GM12874 (cell line): ENCODE measurements around the gene GALNT12.

Experiments used
- TF ChIP-seq, protein P1 (sequence below): IDR thresholded peaks from 2 replicates; pipeline ENCODE4 v1.5.1; 2011; ENCODE audit warnings: low read depth, mild to moderate bottlenecking, control low read depth, low read length, moderate library complexity; ENCODE audit not compliant: insufficient read depth

Gene GALNT12

DNA sequence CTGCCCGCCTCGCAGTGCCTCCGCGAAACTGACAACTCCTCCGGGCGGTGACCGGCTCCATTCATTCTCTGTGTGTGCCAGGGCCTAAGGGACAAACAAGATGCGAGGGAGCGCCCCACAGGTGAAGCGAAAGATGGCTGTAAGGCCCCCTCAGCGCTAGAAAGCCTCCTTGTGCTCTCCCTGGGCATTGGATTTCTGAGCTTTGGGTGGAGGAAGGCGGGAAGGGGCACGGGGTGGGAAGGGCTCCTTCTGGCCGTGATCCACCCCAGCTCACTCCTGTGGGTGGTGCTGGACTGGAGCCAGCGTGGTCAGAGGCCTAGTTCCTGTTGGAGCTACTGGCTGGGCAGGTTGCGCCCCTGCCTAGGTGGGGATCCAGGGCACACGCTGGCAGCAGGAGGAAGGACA lies 943 bp downstream of the GALNT12 start:
- TF ChIP-seq, protein P1, sequence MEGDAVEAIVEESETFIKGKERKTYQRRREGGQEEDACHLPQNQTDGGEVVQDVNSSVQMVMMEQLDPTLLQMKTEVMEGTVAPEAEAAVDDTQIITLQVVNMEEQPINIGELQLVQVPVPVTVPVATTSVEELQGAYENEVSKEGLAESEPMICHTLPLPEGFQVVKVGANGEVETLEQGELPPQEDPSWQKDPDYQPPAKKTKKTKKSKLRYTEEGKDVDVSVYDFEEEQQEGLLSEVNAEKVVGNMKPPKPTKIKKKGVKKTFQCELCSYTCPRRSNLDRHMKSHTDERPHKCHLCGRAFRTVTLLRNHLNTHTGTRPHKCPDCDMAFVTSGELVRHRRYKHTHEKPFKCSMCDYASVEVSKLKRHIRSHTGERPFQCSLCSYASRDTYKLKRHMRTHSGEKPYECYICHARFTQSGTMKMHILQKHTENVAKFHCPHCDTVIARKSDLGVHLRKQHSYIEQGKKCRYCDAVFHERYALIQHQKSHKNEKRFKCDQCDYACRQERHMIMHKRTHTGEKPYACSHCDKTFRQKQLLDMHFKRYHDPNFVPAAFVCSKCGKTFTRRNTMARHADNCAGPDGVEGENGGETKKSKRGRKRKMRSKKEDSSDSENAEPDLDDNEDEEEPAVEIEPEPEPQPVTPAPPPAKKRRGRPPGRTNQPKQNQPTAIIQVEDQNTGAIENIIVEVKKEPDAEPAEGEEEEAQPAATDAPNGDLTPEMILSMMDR: no peak

DNA sequence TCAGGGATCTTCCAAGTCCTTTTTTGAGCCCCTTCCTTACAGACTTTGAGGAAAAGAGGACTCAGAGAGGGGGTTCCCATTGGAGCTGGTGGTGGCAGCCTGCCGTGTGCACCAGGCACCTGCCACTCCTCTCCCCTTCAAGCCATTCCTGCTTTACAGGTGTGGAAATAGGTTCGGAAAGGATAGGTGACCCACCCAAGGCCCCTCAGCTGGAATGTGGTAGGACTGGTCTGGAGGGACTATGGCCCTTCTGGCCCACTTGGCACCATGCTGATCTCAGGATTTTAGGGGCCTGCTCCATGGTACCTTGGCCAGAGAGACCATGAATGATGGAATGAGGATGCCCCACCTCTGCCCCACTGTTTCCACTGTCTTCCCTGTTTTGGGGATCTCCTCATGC lies 1.4 kb downstream of the GALNT12 start:
- TF ChIP-seq, protein P1: no peak

DNA sequence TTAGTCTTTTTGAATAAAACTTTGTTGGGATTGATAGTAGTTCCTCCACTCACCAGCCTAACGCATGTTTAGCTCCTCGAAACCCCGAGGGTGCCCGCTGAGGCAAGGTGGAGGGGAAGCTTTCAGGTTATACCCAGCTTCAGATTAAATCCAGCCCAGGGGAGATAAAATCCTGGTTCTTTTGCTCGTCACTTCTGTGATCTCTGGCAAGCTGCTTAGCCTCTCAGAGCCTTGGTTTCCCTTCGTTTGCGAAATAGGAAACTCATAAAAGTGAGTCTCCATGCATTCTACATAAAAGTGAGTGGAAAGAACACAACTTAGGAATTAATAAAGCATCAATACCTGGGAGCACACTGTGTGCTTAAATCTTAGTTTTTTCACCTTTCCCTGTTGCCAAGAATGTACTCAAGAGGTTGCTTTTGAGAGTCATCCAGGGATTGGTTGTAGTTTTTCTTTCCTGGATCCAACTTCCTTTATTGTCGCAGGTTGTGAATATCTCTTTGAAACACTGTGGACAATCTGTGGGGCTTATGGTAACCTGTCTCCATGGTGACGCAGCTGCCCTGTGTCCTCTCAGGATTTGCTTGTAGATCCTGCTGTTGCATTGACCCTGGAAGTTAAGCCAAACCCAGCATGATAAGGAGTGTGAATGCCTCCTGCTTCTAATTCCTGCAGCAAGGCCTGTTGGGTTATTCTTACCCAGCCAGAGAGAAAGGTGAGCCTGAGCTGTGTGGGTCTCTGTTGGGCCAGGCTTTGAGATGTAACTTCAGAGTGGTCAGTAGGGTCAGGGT lies 2.0 kb downstream of the GALNT12 start:
- TF ChIP-seq, protein P1: no peak

DNA sequence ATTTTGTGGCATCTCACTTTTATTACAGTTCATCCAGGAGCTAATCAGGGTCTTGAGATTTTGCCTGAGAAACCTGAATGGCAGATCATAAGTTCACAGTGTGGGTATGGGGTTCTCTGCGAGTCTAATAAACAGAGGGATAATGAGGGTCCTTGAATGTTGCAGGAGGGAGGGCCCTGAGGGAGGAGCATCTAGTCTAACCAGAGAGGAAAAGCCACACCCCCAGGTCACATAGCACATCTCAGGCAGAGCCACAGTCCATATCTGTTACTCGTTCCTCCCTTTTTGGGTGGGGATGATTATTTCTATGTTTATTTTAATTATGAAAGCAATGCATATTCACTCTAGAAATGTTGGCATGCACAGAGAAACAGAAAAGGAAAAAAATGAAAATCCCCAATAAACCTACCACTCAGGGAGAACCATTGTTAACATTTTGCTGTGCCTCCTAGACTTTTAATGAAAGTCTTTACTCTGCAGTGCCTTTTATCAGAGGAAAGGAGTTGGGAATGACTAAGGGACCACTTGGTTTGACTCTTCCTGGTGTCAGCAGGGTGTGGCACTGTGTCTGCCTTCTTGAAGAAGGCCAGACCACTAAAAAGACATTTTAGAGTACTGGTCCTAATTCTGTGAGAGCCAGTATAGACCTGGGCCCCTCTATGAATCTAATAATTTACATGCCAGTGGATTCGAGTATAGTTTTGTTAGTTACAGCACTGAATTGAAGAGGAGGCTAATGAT lies 2.8 kb downstream of the GALNT12 start:
- TF ChIP-seq, protein P1: no peak

DNA sequence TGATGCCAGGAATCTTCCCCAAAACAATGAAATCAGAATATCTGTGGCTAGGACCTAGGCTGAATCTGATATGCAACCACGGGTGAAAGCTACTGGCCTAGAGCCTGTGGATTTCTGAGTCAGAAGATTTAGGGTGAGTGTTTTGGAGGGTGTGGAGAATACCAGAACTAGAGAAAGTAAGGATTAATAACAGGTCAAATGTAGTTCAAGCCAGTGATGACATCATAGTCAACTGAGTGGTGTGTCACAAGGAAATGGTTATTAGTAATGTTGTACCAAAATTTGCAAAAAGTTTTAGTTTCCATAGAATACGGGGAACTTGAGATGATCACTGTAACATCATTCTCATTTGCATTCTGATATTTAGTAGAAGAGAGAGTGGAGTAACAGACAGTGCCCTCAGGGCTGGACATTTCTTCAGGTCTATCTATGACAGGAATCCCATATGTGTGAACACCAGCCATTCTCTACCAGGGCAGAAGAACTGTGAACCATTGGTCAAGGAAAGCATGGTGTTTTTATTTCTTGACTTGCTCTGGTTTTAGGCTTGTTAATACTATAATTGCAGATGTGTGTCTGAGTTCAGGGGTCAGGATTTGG lies 3.7 kb downstream of the GALNT12 start:
- TF ChIP-seq, protein P1: no peak

DNA sequence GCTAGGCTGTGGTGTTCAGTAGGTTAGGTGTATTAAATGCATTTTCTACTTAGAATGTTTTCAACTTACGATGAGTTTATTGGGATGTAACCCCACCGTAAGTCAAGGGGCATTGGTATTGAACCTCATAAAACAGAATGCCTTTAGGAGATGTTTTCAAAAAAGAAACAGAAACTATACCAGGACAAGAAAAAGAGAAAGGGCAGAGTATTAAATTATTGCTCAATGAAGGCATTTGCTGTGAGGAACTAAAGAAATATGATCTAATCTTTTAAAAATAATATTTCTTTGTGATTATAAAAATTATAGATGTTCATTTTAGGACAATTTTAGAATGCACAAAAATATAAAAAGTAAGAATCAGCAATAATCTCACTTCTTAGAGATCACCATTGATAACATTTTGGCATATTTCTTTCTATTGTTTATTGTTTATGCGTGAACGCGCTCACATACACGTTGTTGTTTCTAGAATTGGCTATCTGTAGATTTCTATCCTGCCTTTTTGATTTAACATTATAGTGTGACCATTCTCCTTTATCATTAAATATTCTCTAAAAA lies 8.0 kb downstream of the GALNT12 start:
- TF ChIP-seq, protein P1: no peak

DNA sequence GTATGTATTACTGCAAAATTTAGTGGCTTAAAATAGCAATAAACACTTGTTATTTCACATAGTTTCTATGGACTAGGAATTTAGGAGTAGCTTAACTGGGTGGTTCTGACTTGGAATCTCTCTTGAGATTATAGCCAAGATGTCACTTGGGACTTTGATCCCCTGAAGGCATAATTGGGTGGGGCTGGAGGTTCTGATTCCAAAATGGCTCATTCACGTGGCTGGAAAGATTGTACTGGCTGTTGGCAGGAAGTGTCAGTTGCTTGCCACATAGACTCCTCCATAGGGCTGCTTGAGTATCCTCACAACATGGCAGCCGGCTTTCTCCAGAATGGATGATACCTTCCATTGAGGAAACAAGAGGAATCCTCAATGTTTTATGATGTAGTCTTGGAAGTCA lies 11.3 kb downstream of the GALNT12 start:
- TF ChIP-seq, protein P1: no peak
